Measurements from ENCODE around the gene CDK5RAP2.
"Not testable (repeated sequence)": the region's sequence is repeated elsewhere in the genome, so short reads cannot be mapped to it uniquely, and the experiment has no call there.

CDK5RAP2 gene

GRCh38 chr9:120552210-120552704 lies 27.7 kb downstream of the CDK5RAP2 start:
- H3K4me1 ChIP-seq (ENCODE audit: control insufficient read depth in 2 of 2, insufficient read depth in 2 of 2, low read length in 2 of 2); H3K9ac ChIP-seq (ENCODE audit: low read depth in 1 of 2, low read length in 2 of 2); H3K27me3 ChIP-seq (ENCODE audit: control insufficient read depth in 2 of 2, insufficient read depth in 2 of 2, low read length in 2 of 2); H3K27ac ChIP-seq (ENCODE audit: low read depth in 2 of 2, low read length in 2 of 2); H3K4me3 ChIP-seq (ENCODE audit: low read length in 2 of 2); H3K9me3 ChIP-seq (ENCODE audit: control insufficient read depth in 2 of 2, low read length in 2 of 2): not testable (repeated sequence)
- peaks cover 27 to 28% of the 10 kb centered on the region in 2 donors for H3K36me3 ChIP-seq (ENCODE audit: control insufficient read depth in 2 of 2, insufficient read depth in 2 of 2, low read length in 2 of 2)

GRCh38 chr9:120545701-120546550 lies 34.0 kb downstream of the CDK5RAP2 start:
- Histone ChIP-seq H3K4me3 (ENCODE audit: low read length in 2 of 2) (no peak overlapping the region), H3K9me3 (ENCODE audit: control insufficient read depth in 2 of 2, low read length in 2 of 2) (no peaks in the 10 kb centered on the region), H3K27ac (ENCODE audit: low read depth in 2 of 2, low read length in 2 of 2) (no peak overlapping the region), H3K9ac (ENCODE audit: low read depth in 1 of 2, low read length in 2 of 2) (no peak overlapping the region), H3K36me3 (ENCODE audit: control insufficient read depth in 2 of 2, insufficient read depth in 2 of 2, low read length in 2 of 2) (peaks cover 54 to 72% of the 10 kb centered on the region in 2 donors), H3K4me1 (ENCODE audit: control insufficient read depth in 2 of 2, insufficient read depth in 2 of 2, low read length in 2 of 2) (no peaks in the 10 kb centered on the region), H3K27me3 (ENCODE audit: control insufficient read depth in 2 of 2, insufficient read depth in 2 of 2, low read length in 2 of 2) (no peaks in the 10 kb centered on the region)

GRCh38 chr9:120544441-120544840 lies 35.5 kb downstream of the CDK5RAP2 start:
- no peak overlapping the region for H3K9ac ChIP-seq (ENCODE audit: low read depth in 1 of 2, low read length in 2 of 2)
- H3K27me3 ChIP-seq (ENCODE audit: control insufficient read depth in 2 of 2, insufficient read depth in 2 of 2, low read length in 2 of 2) = no peaks in the 10 kb centered on the region
- H3K36me3 ChIP-seq (ENCODE audit: control insufficient read depth in 2 of 2, insufficient read depth in 2 of 2, low read length in 2 of 2) = peaks cover 46 to 60% of the 10 kb centered on the region in 2 donors
- no peak overlapping the region for H3K27ac ChIP-seq (ENCODE audit: low read depth in 2 of 2, low read length in 2 of 2)
- no peak overlapping the region for H3K4me3 ChIP-seq (ENCODE audit: low read length in 2 of 2)
- H3K9me3 ChIP-seq (ENCODE audit: control insufficient read depth in 2 of 2, low read length in 2 of 2) = no peaks in the 10 kb centered on the region
- no peaks in the 10 kb centered on the region for H3K4me1 ChIP-seq (ENCODE audit: control insufficient read depth in 2 of 2, insufficient read depth in 2 of 2, low read length in 2 of 2)

GRCh38 chr9:120542701-120543490 lies 37.1 kb downstream of the CDK5RAP2 start:
- H3K4me1 ChIP-seq (ENCODE audit: control insufficient read depth in 2 of 2, insufficient read depth in 2 of 2, low read length in 2 of 2) = no peaks in the 10 kb centered on the region
- no peak overlapping the region for H3K9ac ChIP-seq (ENCODE audit: low read depth in 1 of 2, low read length in 2 of 2)
- H3K27me3 ChIP-seq (ENCODE audit: control insufficient read depth in 2 of 2, insufficient read depth in 2 of 2, low read length in 2 of 2) = no peaks in the 10 kb centered on the region
- no peak overlapping the region for H3K4me3 ChIP-seq (ENCODE audit: low read length in 2 of 2)
- no peaks in the 10 kb centered on the region for H3K9me3 ChIP-seq (ENCODE audit: control insufficient read depth in 2 of 2, low read length in 2 of 2)
- H3K36me3 ChIP-seq (ENCODE audit: control insufficient read depth in 2 of 2, insufficient read depth in 2 of 2, low read length in 2 of 2) = peaks cover 48 to 61% of the 10 kb centered on the region in 2 donors
- no peak overlapping the region for H3K27ac ChIP-seq (ENCODE audit: low read depth in 2 of 2, low read length in 2 of 2)

- Histone ChIP-seq H3K4me1 (ENCODE audit: control insufficient read depth in 2 of 2, insufficient read depth in 2 of 2, low read length in 2 of 2) (no peaks in the 10 kb centered on the region), H3K9me3 (ENCODE audit: control insufficient read depth in 2 of 2, low read length in 2 of 2) (no peaks in the 10 kb centered on the region), H3K4me3 (ENCODE audit: low read length in 2 of 2) (no peak overlapping the region), H3K36me3 (ENCODE audit: control insufficient read depth in 2 of 2, insufficient read depth in 2 of 2, low read length in 2 of 2) (peaks cover 44 to 64% of the 10 kb centered on the region in 2 donors), H3K9ac (ENCODE audit: low read depth in 1 of 2, low read length in 2 of 2) (no peak overlapping the region), H3K27me3 (ENCODE audit: control insufficient read depth in 2 of 2, insufficient read depth in 2 of 2, low read length in 2 of 2) (no peaks in the 10 kb centered on the region), H3K27ac (ENCODE audit: low read depth in 2 of 2, low read length in 2 of 2) (no peak overlapping the region)
Measured at GRCh38 chr9:120541921-120542320, 38.0 kb downstream of the CDK5RAP2 start.

GRCh38 chr9:120539951-120540350 lies 40.0 kb downstream of the CDK5RAP2 start:
- H3K9me3 ChIP-seq (ENCODE audit: control insufficient read depth in 2 of 2, low read length in 2 of 2) = no peaks in the 10 kb centered on the region
- H3K27me3 ChIP-seq (ENCODE audit: control insufficient read depth in 2 of 2, insufficient read depth in 2 of 2, low read length in 2 of 2) = no peaks in the 10 kb centered on the region
- no peak overlapping the region for H3K4me3 ChIP-seq (ENCODE audit: low read length in 2 of 2)
- no peak overlapping the region for H3K9ac ChIP-seq (ENCODE audit: low read depth in 1 of 2, low read length in 2 of 2)
- peaks cover 44 to 65% of the 10 kb centered on the region in 2 donors for H3K36me3 ChIP-seq (ENCODE audit: control insufficient read depth in 2 of 2, insufficient read depth in 2 of 2, low read length in 2 of 2)
- H3K4me1 ChIP-seq (ENCODE audit: control insufficient read depth in 2 of 2, insufficient read depth in 2 of 2, low read length in 2 of 2) = no peaks in the 10 kb centered on the region
- no peak overlapping the region for H3K27ac ChIP-seq (ENCODE audit: low read depth in 2 of 2, low read length in 2 of 2)

GRCh38 chr9:120538339-120538738 lies 41.6 kb downstream of the CDK5RAP2 start:
- Histone ChIP-seq H3K9me3 (ENCODE audit: control insufficient read depth in 2 of 2, low read length in 2 of 2) (no peaks in the 10 kb centered on the region), H3K27me3 (ENCODE audit: control insufficient read depth in 2 of 2, insufficient read depth in 2 of 2, low read length in 2 of 2) (no peaks in the 10 kb centered on the region), H3K27ac (ENCODE audit: low read depth in 2 of 2, low read length in 2 of 2) (no peak overlapping the region), H3K9ac (ENCODE audit: low read depth in 1 of 2, low read length in 2 of 2) (no peak overlapping the region), H3K36me3 (ENCODE audit: control insufficient read depth in 2 of 2, insufficient read depth in 2 of 2, low read length in 2 of 2) (peaks cover 41 to 65% of the 10 kb centered on the region in 2 donors), H3K4me1 (ENCODE audit: control insufficient read depth in 2 of 2, insufficient read depth in 2 of 2, low read length in 2 of 2) (no peaks in the 10 kb centered on the region), H3K4me3 (ENCODE audit: low read length in 2 of 2) (no peak overlapping the region)

DNA sequence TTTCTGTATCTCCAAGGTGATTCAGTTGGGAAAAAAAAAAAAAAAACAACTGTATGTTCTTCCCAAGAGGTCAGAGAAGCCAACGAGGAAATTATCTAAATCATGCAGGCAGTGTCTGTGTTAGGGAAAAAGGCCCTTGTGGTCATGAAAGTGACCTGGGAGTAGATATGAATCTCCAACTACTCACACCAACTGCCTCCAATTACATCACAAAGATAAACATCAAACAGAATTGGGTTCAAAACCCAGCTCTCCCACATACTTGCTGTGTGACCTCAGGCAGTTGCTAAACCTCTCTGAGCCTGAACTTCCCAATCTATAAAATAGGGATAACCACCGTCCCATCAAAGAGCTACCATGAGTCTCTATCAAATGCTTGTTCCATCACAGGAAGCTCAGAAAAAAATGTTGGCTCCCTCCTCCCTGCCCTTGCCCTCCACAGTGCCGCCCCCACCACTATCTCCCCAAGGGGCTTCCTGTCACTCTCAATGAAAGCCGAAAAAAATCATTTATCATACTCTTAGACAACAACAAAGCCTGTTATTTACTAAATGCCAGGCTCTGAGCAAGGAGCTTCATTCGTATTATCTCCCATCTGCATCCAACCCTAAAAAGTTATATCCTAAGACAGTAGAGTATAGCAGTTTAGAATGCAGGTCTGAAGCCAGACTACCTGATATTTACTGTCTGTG lies 42.9 kb downstream of the CDK5RAP2 start:
- H3K4me3 ChIP-seq (ENCODE audit: low read length in 2 of 2) = no peak overlapping the region
- H3K27ac ChIP-seq (ENCODE audit: low read depth in 2 of 2, low read length in 2 of 2) = no peak overlapping the region
- peaks cover 0 to 8% of the 10 kb centered on the region in 2 donors for H3K4me1 ChIP-seq (ENCODE audit: control insufficient read depth in 2 of 2, insufficient read depth in 2 of 2, low read length in 2 of 2)
- H3K9me3 ChIP-seq (ENCODE audit: control insufficient read depth in 2 of 2, low read length in 2 of 2) = no peaks in the 10 kb centered on the region
- peaks cover 44 to 65% of the 10 kb centered on the region in 2 donors for H3K36me3 ChIP-seq (ENCODE audit: control insufficient read depth in 2 of 2, insufficient read depth in 2 of 2, low read length in 2 of 2)
- H3K27me3 ChIP-seq (ENCODE audit: control insufficient read depth in 2 of 2, insufficient read depth in 2 of 2, low read length in 2 of 2) = no peaks in the 10 kb centered on the region
- no peak overlapping the region for H3K9ac ChIP-seq (ENCODE audit: low read depth in 1 of 2, low read length in 2 of 2)

GRCh38 chr9:120536094-120536493 lies 43.9 kb downstream of the CDK5RAP2 start:
- H3K4me1 ChIP-seq (ENCODE audit: control insufficient read depth in 2 of 2, insufficient read depth in 2 of 2, low read length in 2 of 2) = peaks cover 0 to 8% of the 10 kb centered on the region in 2 donors
- H3K27ac ChIP-seq (ENCODE audit: low read depth in 2 of 2, low read length in 2 of 2) = no peak overlapping the region
- H3K9ac ChIP-seq (ENCODE audit: low read depth in 1 of 2, low read length in 2 of 2) = no peak overlapping the region
- H3K27me3 ChIP-seq (ENCODE audit: control insufficient read depth in 2 of 2, insufficient read depth in 2 of 2, low read length in 2 of 2) = no peaks in the 10 kb centered on the region
- no peaks in the 10 kb centered on the region for H3K9me3 ChIP-seq (ENCODE audit: control insufficient read depth in 2 of 2, low read length in 2 of 2)
- H3K4me3 ChIP-seq (ENCODE audit: low read length in 2 of 2) = no peak overlapping the region
- peaks cover 39 to 60% of the 10 kb centered on the region in 2 donors for H3K36me3 ChIP-seq (ENCODE audit: control insufficient read depth in 2 of 2, insufficient read depth in 2 of 2, low read length in 2 of 2)

Data from mucosa of rectum (tissue), 2 donors.